BLaER1 treated with 17β-estradiol and CSF1 and Interleukin-3, amounts not matched to agents 10 nM and 100 nM (cell line): Measurements from ENCODE around the gene GNG3.

ENCODE experiments used
- H3K27ac ChIP-seq, 11 experiments: shearing (Covaris generic); formaldehyde crosslinking; 2 replicates each; pipeline ENCODE4 v1.8.1; 2022
- H3K27me3 ChIP-seq, 11 experiments: shearing (Covaris generic); formaldehyde crosslinking; 2 replicates each; pipeline ENCODE4 v1.8.1; 2022
- H3K36me3 ChIP-seq, 11 experiments: shearing (Covaris generic); formaldehyde crosslinking; 2 replicates each; pipeline ENCODE4 v1.8.1; 2022
- H3K4me1 ChIP-seq, 10 experiments: shearing (Covaris generic); formaldehyde crosslinking; 2 replicates each; pipeline ENCODE4 v1.8.1; 2022
- H3K4me2 ChIP-seq, 11 experiments: shearing (Covaris generic); formaldehyde crosslinking; 2 replicates each; pipeline ENCODE4 v1.8.1; 2022
- H3K4me3 ChIP-seq, 10 experiments: shearing (Covaris generic); formaldehyde crosslinking; 2 replicates each; pipeline ENCODE4 v1.8.1; 2022
- H3K9ac ChIP-seq, 11 experiments: shearing (Covaris generic); formaldehyde crosslinking; 2 replicates each; pipeline ENCODE4 v1.8.1; 2022
- H3K9me3 ChIP-seq, 11 experiments: shearing (Covaris generic); formaldehyde crosslinking; replicated peaks in 1 of 11; 2 replicates each; pipeline ENCODE4 v1.8.1; 2022
- H4K20me1 ChIP-seq, 11 experiments: shearing (Covaris generic); formaldehyde crosslinking; 2 replicates each; pipeline ENCODE4 v1.8.1; 2022
- Cebpa-rat ChIP-seq, 11 experiments: shearing (Covaris generic); IDR thresholded peaks; 2 replicates each; pipeline ENCODE4 v1.8.1; 2022

GNG3 gene

GRCh38 chr11:62752994-62753735, 45.7 kb downstream of the GNG3 start:
- H3K36me3 ChIP-seq: peaks cover 10 to 43% (median 18%) of the 10 kb centered on the region in 11 experiments; a peak in 19 of 22 replicates
- peak overlapping the region; percentile 76 to 97 (median 91) for H3K4me2 ChIP-seq
- peak overlapping the region; percentile 78 to 97 (median 94); a peak in 18 of 22 replicates for H3K27ac ChIP-seq
- H3K4me3 ChIP-seq: peak overlapping the region; percentile 55 to 80 (median 68)
- peak overlapping the region; percentile 85 to 96 (median 92) for H3K9ac ChIP-seq
- no peaks in the 10 kb centered on the region for H3K9me3 ChIP-seq
- peaks cover 34 to 60% (median 44%) of the 10 kb centered on the region in 10 experiments for H3K4me1 ChIP-seq
- H4K20me1 ChIP-seq: peaks cover 0 to 27% (median 0%) of the 10 kb centered on the region in 11 experiments; a peak in 5 of 22 replicates
- H3K27me3 ChIP-seq: no peaks in the 10 kb centered on the region
- TF ChIP-seq Cebpa-rat (IDR thresholded peaks at IDR 0.05): no peak

DNA sequence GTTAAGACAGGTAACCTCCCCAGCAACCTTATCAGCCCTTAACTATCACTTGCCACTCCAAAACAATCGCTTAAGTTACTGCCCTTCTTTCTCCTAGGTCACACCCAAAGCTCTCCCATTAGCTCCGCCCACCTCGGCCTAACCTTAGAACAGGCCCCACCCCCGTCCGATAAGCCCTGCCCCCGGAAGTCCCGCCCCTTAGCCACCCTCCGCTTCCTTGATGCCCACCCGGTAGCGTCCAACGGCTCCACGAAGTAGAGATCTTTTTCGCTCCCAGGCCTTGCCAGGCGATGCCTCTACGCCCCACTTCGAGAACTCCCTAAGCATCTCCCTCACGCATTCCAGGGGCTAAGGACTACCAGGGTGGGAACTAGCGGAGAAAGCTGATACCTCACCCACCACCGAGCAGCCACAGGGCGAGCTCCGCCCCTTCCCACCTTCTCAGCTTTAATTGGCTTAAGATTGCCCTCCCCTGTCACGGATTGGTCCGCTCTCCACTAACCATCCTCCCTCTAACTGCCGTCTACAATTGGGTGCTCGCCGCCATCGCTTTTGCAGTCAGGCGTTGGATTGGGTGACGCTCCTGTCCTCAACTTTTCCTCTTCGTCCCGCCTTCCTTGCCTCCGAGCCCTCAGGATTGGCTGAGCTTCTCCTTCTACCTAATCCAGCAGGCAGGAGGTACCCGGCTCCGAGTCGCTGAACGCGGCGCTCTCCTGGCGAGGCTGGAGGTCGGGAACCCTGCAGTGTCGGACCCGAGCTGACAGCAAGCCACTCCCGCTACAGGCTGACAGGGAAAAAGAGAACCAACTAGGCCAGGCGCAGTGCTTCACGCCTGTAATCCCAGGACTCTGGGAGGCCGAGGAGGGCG, 46.5 kb downstream of the GNG3 start, which contains the start of gene ZBTB3:
Gene ZBTB3, minus strand, starts transcription at position 425 of the 868 bp plus-strand sequence. CDS start 496 bp downstream, outside the sequence.
- Histone ChIP-seq H3K27me3 (no peaks in the 10 kb centered on the region), H3K4me3 (peak within 1 kb of the TSS; percentile 55 to 80 (median 68)), H3K9ac (peak within 1 kb of the TSS; percentile 85 to 96 (median 92)), H3K4me2 (peak within 1 kb of the TSS; percentile 76 to 97 (median 91)), H4K20me1 (peaks cover 0 to 21% (median 0%) of the 10 kb centered on the region in 11 experiments; a peak in 5 of 22 replicates), H3K27ac (peak within 1 kb of the TSS; percentile 78 to 97 (median 94); a peak in 21 of 22 replicates), H3K36me3 (peaks cover 6 to 37% (median 18%) of the 10 kb centered on the region in 11 experiments; a peak in 19 of 22 replicates), H3K9me3 (no peaks in the 10 kb centered on the region), H3K4me1 (peaks cover 26 to 53% (median 36%) of the 10 kb centered on the region in 10 experiments)
- no peak for TF ChIP-seq Cebpa-rat (IDR thresholded peaks at IDR 0.05)

GRCh38 chr11:62755086-62755615, 47.7 kb downstream of the GNG3 start:
- peak overlapping the region in 10 of 11 experiments; percentile 67 to 86 (median 76); a peak in 18 of 22 replicates for H3K4me2 ChIP-seq
- H3K4me1 ChIP-seq: peaks cover 22 to 41% (median 30%) of the 10 kb centered on the region in 10 experiments
- peak overlapping the region in 1 of 10 experiments; percentile 68; a peak in 5 of 20 replicates for H3K4me3 ChIP-seq
- H3K27me3 ChIP-seq: no peaks in the 10 kb centered on the region
- H3K27ac ChIP-seq: peak overlapping the region in 4 of 11 experiments; percentile 88 to 97 (median 92); a peak in 5 of 22 replicates
- H3K9ac ChIP-seq: peak overlapping the region in 8 of 11 experiments; percentile 85 to 96 (median 90); a peak in 11 of 22 replicates
- TF ChIP-seq Cebpa-rat (IDR thresholded peaks at IDR 0.05): no peak
- H4K20me1 ChIP-seq: peaks cover 0 to 21% (median 0%) of the 10 kb centered on the region in 11 experiments; a peak in 4 of 22 replicates
- peaks cover 6 to 27% (median 16%) of the 10 kb centered on the region in 11 experiments; a peak in 18 of 22 replicates for H3K36me3 ChIP-seq
- H3K9me3 ChIP-seq: no peaks in the 10 kb centered on the region

GRCh38 chr11:62757846-62758788, 50.6 kb downstream of the GNG3 start:
- Histone ChIP-seq H4K20me1 (peaks cover 0 to 5% (median 0%) of the 10 kb centered on the region in 11 experiments; a peak in 3 of 22 replicates), H3K27ac (no peak overlapping the region), H3K9ac (no peak overlapping the region), H3K27me3 (no peaks in the 10 kb centered on the region), H3K9me3 (no peaks in the 10 kb centered on the region), H3K4me3 (no peak overlapping the region), H3K36me3 (peaks cover 0 to 8% (median 5%) of the 10 kb centered on the region in 11 experiments; a peak in 6 of 22 replicates), H3K4me2 (no peak overlapping the region), H3K4me1 (peaks cover 24 to 38% (median 30%) of the 10 kb centered on the region in 10 experiments)
- TF ChIP-seq Cebpa-rat (IDR thresholded peaks at IDR 0.05): no peak; a peak in 1 of 22 replicates
